HL-60 (cell line): ENCODE results near the gene ENPP3.

Source experiments
- DNase-seq, 2 experiments: peaks; one replicate each; pipeline ENCODE4 v3.0.0-alpha.2; 2010 to 2020; ENCODE audit warnings: low read depth in 1 of 2, low spot score in 1 of 2
- H3K27ac ChIP-seq: fragments of 250-450 bp; sonication (Bioruptor Pico); replicated peaks from 2 replicates; pipeline ENCODE4 v1.5.1; 2020; ENCODE audit warnings: mild to moderate bottlenecking, moderate library complexity
- H3K27me3 ChIP-seq: fragments of 250-450 bp; sonication (Bioruptor Pico); 2 replicates; pipeline ENCODE4 v1.5.1; 2021; ENCODE audit warnings: mild to moderate bottlenecking, moderate library complexity; ENCODE audit not compliant: insufficient read depth, poor library complexity, severe bottlenecking
- H3K4me3 ChIP-seq: replicated peaks from 2 replicates; pipeline ENCODE4 v1.5.1; 2011; ENCODE audit warnings: mild to moderate bottlenecking, control low read depth, low read length; ENCODE audit not compliant: insufficient read depth
- GABPA ChIP-seq: IDR thresholded peaks from 2 replicates; pipeline ENCODE4 v1.6.1; 2012; ENCODE audit warnings: low read depth
- POLR2AphosphoS5 ChIP-seq: IDR thresholded peaks from 2 replicates; pipeline ENCODE4 v1.6.1; 2012; ENCODE audit warnings: low read depth
- SPI1 ChIP-seq: IDR thresholded peaks from 2 replicates; pipeline ENCODE4 v1.6.1; 2012; ENCODE audit warnings: low read depth, mild to moderate bottlenecking, borderline replicate concordance
- long read RNA-seq: library from polyadenylated mRNA; unstranded; transcript quantifications from one replicate; pipeline ENCODE4 v2.0.0, GENCODE V29; 2020
- TF ChIP-seq, protein P1 (sequence below): IDR thresholded peaks from 2 replicates; pipeline ENCODE4 v1.6.1; 2012; ENCODE audit warnings: low read depth; ENCODE audit not compliant: insufficient replicate concordance
- TF ChIP-seq, protein P2 (sequence below): IDR thresholded peaks from one replicate; pipeline ENCODE4 v1.5.1; 2011; ENCODE audit warnings: low read length, control low read depth, inconsistent platforms; ENCODE audit not compliant: insufficient read depth

ENPP3 gene
- long read RNA-seq, partial matches to known transcripts = 0 of 1 reads
- long read RNA-seq, other reads (novel, unspliced or antisense) = 1 of 1 reads

DNA sequence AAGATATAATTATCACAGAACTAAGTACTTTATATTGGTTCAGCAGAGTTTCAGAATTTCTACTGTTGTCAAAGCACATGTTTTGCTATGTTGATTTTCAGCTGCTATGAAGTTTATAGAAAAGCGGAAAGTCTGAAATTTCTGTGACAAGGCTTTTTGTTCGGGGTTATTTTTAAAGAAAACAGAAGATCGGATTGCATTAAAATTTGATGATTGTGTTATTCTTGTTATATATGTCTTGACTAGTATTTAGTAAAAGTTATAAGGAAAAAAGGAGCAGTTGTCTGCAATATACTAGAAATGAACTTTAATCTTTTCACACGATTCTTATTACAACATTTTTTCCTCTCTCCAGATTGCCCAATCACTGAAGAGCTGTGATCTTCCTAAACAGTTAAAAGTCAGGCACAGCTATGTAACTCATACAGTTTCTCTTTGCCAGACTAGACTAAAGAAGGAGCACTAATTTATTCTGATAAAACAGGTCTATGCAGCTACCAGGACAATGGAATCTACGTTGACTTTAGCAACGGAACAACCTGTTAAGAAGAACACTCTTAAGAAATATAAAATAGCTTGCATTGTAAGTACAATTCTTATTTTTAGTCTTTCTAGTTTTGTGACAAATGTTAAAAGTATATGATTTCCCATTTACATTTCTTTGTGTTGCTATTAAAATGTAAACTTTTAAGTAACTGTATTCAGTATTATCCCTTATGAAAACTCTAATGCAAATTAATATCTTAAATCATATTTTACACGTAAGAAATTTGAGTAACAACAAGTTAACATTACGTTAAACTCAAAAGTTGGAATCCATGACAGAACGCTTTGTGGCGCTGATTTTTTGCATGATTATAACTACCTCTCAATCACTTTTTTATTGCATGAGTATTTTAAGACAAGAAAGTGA lies at the start of gene ENPP3:
Gene ENPP3 (plus strand): TSS at position 423 of the 913 bp plus-strand sequence. CDS start 83 bp downstream, at position 506.
- H3K27me3 ChIP-seq = no peaks in the 10 kb centered on the region
- H3K27ac ChIP-seq = no peak within 1 kb of the TSS
- DNase-seq = no peak
- TF ChIP-seq, protein P1, sequence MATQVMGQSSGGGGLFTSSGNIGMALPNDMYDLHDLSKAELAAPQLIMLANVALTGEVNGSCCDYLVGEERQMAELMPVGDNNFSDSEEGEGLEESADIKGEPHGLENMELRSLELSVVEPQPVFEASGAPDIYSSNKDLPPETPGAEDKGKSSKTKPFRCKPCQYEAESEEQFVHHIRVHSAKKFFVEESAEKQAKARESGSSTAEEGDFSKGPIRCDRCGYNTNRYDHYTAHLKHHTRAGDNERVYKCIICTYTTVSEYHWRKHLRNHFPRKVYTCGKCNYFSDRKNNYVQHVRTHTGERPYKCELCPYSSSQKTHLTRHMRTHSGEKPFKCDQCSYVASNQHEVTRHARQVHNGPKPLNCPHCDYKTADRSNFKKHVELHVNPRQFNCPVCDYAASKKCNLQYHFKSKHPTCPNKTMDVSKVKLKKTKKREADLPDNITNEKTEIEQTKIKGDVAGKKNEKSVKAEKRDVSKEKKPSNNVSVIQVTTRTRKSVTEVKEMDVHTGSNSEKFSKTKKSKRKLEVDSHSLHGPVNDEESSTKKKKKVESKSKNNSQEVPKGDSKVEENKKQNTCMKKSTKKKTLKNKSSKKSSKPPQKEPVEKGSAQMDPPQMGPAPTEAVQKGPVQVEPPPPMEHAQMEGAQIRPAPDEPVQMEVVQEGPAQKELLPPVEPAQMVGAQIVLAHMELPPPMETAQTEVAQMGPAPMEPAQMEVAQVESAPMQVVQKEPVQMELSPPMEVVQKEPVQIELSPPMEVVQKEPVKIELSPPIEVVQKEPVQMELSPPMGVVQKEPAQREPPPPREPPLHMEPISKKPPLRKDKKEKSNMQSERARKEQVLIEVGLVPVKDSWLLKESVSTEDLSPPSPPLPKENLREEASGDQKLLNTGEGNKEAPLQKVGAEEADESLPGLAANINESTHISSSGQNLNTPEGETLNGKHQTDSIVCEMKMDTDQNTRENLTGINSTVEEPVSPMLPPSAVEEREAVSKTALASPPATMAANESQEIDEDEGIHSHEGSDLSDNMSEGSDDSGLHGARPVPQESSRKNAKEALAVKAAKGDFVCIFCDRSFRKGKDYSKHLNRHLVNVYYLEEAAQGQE = no peak
- TF ChIP-seq SPI1 = no peak
- TF ChIP-seq GABPA = no peak
- no peak for TF ChIP-seq POLR2AphosphoS5
- TF ChIP-seq, protein P2, sequence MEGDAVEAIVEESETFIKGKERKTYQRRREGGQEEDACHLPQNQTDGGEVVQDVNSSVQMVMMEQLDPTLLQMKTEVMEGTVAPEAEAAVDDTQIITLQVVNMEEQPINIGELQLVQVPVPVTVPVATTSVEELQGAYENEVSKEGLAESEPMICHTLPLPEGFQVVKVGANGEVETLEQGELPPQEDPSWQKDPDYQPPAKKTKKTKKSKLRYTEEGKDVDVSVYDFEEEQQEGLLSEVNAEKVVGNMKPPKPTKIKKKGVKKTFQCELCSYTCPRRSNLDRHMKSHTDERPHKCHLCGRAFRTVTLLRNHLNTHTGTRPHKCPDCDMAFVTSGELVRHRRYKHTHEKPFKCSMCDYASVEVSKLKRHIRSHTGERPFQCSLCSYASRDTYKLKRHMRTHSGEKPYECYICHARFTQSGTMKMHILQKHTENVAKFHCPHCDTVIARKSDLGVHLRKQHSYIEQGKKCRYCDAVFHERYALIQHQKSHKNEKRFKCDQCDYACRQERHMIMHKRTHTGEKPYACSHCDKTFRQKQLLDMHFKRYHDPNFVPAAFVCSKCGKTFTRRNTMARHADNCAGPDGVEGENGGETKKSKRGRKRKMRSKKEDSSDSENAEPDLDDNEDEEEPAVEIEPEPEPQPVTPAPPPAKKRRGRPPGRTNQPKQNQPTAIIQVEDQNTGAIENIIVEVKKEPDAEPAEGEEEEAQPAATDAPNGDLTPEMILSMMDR = no peak
- no peak within 1 kb of the TSS for H3K4me3 ChIP-seq

DNA sequence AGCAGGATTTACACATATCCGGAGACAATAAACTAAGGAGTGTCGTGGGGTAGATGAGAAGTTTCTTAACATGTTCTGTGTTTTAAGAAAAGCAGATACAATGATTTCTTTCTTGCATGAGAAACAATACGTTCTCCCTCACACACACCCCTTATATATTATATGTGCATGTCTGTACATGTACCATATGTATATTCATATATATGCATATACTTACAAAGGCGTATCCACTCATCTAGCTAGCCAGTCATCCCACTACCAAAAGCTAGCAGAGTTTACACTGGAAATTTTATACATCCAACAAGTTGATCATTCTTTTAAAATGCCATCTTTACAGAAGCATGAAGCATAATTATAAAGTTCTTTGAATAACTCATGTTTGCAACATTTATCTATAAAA lies 49.2 kb upstream of the ENPP3 start:
- no peak for DNase-seq
- no peaks in the 10 kb centered on the region for H3K27me3 ChIP-seq
- H3K4me3 ChIP-seq = no peak overlapping the region
- H3K27ac ChIP-seq = no peak overlapping the region
- TF ChIP-seq, protein P2 = no peak
- TF ChIP-seq GABPA (no peak), SPI1 (no peak), POLR2AphosphoS5 (no peak)
- TF ChIP-seq, protein P1 = no peak

DNA sequence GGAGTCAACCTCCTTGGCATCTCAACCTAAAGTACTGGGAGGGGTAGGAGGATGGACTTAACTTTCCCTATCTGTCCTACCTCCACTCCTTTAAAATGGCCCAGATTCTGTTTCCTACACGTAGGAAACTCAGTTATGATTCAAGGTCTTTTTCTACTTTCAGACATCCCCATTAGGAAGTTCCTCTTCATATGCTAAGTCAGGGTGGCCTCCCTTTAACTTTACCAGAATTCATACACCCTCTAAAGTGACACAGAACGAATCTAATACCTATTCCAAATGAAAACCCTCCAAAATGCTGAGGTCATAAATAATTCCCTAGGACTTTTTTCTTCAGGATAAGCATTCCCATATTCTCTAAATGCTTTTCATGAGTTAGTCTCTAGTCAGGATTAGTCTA lies 48.5 kb upstream of the ENPP3 start:
- Histone ChIP-seq H3K27me3 (no peaks in the 10 kb centered on the region), H3K4me3 (no peak overlapping the region), H3K27ac (no peak overlapping the region)
- DNase-seq = no peak
- no peak for TF ChIP-seq POLR2AphosphoS5
- no peak for TF ChIP-seq GABPA
- TF ChIP-seq, protein P2 = no peak
- TF ChIP-seq SPI1 = no peak
- TF ChIP-seq, protein P1 = no peak
